Mammary epithelial cell (primary cell): ENCODE results near the gene KLHL35.
"Not testable (repeated sequence)": the region's sequence is repeated elsewhere in the genome, so short reads cannot be mapped to it uniquely, and the experiment has no call there.

ENCODE experiments used
- CTCF ChIP-seq, 2 donors: IDR thresholded peaks in 1 of 2; conservative IDR thresholded peaks in 1 of 2; 2 replicates each; pipeline ENCODE4 v1.5.1; 2011 to 2012; ENCODE audit warnings: inconsistent platforms in 2 of 2, low read length in 2 of 2, mild to moderate bottlenecking in 2 of 2, control low read depth in 1 of 2, low read depth in 1 of 2; ENCODE audit not compliant: insufficient read depth in 1 of 2; ENCODE audit errors: extremely low read depth in 1 of 2
- EZH2 ChIP-seq: IDR thresholded peaks from 2 replicates; pipeline ENCODE4 v1.6.1; 2012; ENCODE audit warnings: low read length, inconsistent platforms, borderline replicate concordance

- not testable (repeated sequence) for TF ChIP-seq EZH2; CTCF (conservative IDR thresholded peaks at IDR 0.05 in 1 of 2, IDR thresholded peaks at IDR 0.05 in 1 of 2; ENCODE audit: extremely low read depth in 1 of 2, insufficient read depth in 1 of 2, low read depth in 1 of 2, low read length in 2 of 2)
Measured at GRCh38 chr11:75409971-75410370, 23.0 kb downstream of the KLHL35 start.
